A549 (cell line): ENCODE results near the gene ATP5PB.

Experiments
- CEBPB ChIP-seq, 2 experiments: fragments of >200 bp in 1 of 2; sonication (Bioruptor Twin) in 1 of 2; formaldehyde crosslinking in 1 of 2; IDR thresholded peaks; 2 replicates each; pipeline ENCODE4 v1.6.1; 2012 to 2016
- TF ChIP-seq, protein P1 (sequence below): fragments of 450-650 bp; IDR thresholded peaks from 2 replicates; pipeline ENCODE4 v1.6.1; 2014; ENCODE audit warnings: antibody characterized with exemption
- TF ChIP-seq, protein P2 (sequence below): fragments of 200-600 bp; sonication (generic); IDR thresholded peaks from 2 replicates; pipeline ENCODE4 v1.6.1; 2016; ENCODE audit warnings: antibody characterized with exemption, mild to moderate bottlenecking, moderate library complexity

DNA sequence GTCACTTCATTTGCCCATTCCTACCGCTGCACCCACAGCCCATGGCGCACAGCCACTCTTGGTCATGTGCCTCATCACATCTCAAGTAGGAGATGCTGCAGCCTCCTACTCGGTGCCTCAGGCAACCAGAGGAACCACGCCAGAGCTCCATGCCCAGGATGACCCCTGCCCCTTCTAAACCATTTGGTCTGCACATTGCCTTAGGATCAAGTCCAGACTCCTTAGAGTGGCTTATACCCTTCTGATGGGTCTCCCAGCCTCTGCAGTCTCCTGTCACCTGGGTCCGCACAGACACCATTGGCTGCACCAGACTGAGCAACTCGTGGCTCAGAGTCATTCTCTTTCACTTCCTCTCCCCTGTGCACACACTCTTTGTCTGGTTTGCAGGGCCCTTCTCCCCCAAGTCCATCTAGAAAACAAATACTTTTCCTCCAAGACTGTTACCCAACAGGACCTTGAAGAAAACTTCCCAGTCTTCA is 56.4 kb downstream of the ATP5PB start:
- TF ChIP-seq, protein P1, sequence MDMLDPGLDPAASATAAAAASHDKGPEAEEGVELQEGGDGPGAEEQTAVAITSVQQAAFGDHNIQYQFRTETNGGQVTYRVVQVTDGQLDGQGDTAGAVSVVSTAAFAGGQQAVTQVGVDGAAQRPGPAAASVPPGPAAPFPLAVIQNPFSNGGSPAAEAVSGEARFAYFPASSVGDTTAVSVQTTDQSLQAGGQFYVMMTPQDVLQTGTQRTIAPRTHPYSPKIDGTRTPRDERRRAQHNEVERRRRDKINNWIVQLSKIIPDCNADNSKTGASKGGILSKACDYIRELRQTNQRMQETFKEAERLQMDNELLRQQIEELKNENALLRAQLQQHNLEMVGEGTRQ = no peak
- TF ChIP-seq CEBPB (IDR thresholded peaks at IDR 0.05) = no peak
- TF ChIP-seq, protein P2, sequence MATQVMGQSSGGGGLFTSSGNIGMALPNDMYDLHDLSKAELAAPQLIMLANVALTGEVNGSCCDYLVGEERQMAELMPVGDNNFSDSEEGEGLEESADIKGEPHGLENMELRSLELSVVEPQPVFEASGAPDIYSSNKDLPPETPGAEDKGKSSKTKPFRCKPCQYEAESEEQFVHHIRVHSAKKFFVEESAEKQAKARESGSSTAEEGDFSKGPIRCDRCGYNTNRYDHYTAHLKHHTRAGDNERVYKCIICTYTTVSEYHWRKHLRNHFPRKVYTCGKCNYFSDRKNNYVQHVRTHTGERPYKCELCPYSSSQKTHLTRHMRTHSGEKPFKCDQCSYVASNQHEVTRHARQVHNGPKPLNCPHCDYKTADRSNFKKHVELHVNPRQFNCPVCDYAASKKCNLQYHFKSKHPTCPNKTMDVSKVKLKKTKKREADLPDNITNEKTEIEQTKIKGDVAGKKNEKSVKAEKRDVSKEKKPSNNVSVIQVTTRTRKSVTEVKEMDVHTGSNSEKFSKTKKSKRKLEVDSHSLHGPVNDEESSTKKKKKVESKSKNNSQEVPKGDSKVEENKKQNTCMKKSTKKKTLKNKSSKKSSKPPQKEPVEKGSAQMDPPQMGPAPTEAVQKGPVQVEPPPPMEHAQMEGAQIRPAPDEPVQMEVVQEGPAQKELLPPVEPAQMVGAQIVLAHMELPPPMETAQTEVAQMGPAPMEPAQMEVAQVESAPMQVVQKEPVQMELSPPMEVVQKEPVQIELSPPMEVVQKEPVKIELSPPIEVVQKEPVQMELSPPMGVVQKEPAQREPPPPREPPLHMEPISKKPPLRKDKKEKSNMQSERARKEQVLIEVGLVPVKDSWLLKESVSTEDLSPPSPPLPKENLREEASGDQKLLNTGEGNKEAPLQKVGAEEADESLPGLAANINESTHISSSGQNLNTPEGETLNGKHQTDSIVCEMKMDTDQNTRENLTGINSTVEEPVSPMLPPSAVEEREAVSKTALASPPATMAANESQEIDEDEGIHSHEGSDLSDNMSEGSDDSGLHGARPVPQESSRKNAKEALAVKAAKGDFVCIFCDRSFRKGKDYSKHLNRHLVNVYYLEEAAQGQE = no peak
